HFFc6 (cell line): ENCODE data around the gene CELF4. TPM values are rescaled to one million over a fixed set of nuclear protein-coding genes. Genes with fewer than 3 reads are reported as not detected.
A peak's percentile ranks its signal among the peaks of the same experiment; 100 is the strongest.

Source experiments
- DNase-seq: peaks from one replicate; pipeline ENCODE4 v3.0.0-alpha.2; 2018
- H3K27ac Mint-ChIP-seq: 2 replicates; pipeline ENCODE4 v1.8.0; 2020; ENCODE audit warnings: mild to moderate bottlenecking, mixed read lengths
- H3K27me3 Mint-ChIP-seq: 2 replicates; pipeline ENCODE4 v1.8.0; 2021; ENCODE audit warnings: mild to moderate bottlenecking, moderate library complexity, mixed read lengths; ENCODE audit not compliant: insufficient read depth
- H3K36me3 Mint-ChIP-seq: 2 replicates; pipeline ENCODE4 v1.8.0; 2021; ENCODE audit warnings: low read depth, mixed read lengths
- H3K4me1 Mint-ChIP-seq: 2 replicates; pipeline ENCODE4 v1.8.0; 2020; ENCODE audit warnings: low read depth, mixed read lengths
- H3K4me3 Mint-ChIP-seq: 2 replicates; pipeline ENCODE4 v1.8.0; 2020; ENCODE audit warnings: mild to moderate bottlenecking, moderate library complexity, mixed read lengths
- H3K9me3 Mint-ChIP-seq: 2 replicates; pipeline ENCODE4 v1.8.0; 2020; ENCODE audit warnings: mild to moderate bottlenecking, mixed read lengths
- total RNA-seq, 6 experiments: library from RNA; stranded (reverse); fragmentation: NEBNext Ultra II Directional; extraction: Animal tissue kit (Norgen Biotek cat#: 25700); gene quantifications; 2 replicates in 1 of 6; 3 replicates in 5 of 6; pipeline ENCODE4 v1.2.3, GENCODE V29; 2021
- TF ChIP-seq, protein P1 (sequence below): fragments of 200-600 bp; sonication (generic); IDR thresholded peaks from 2 replicates; pipeline ENCODE4 v1.5.0; 2021; ENCODE audit warnings: antibody characterized with exemption, mild to moderate bottlenecking

The CELF4 gene
- total RNA-seq, 6 experiments from 2014 or later = not detected

DNA sequence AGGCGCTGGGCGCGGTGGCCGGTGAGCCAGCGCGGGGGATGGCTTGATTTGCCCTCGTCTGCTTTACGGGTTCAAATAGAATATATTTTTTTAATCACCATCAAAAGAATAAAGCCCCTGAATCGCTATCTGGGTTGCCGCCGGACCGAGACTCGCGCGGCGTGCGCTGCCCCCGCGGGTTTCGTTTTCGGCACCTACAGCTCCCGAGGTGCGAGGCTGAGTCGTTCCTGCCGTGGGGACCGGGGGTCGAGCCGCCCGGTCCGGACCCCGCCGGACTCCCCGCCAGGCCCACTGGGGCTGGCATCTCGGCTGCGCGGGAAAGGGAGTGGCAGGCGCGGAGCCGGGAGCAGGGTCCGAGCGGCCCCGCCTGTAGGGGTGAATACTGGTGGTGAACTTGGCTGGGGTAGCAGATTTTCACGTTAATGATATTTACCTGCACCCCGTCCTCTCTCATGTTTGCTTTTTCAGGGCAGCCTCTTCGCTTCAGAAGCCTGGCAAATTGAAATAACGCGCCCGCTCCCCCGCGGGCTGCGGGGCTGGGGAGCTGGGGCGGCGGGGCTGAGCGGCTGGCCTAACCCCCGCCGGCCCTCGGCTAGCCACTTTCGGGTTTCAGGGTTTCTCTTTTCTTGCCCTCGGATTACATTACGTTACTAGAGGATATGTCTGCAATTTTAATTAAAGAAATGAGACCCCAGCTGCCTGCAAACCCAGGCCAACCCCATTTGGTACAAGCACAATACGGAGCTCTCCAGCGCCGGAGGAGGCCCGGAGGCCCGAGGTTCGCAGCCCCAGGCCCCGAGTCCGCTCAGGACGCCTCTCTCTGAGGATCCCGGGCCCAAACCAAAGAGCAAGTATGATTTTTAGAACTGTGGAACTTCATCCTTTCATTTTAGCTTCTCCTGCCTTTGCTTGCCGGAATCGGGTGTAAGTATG is 1.7 kb upstream of the CELF4 start:
- Mint-ChIP-seq H3K4me1 (peaks cover 6% of the 10 kb centered on the region), H3K9me3 (no peaks in the 10 kb centered on the region; the same call in 1 of the 2 replicates), H3K4me3 (no peak overlapping the region), H3K27me3 (peaks cover 56% of the 10 kb centered on the region), H3K27ac (no peak overlapping the region), H3K36me3 (no peaks in the 10 kb centered on the region)
- TF ChIP-seq, protein P1, sequence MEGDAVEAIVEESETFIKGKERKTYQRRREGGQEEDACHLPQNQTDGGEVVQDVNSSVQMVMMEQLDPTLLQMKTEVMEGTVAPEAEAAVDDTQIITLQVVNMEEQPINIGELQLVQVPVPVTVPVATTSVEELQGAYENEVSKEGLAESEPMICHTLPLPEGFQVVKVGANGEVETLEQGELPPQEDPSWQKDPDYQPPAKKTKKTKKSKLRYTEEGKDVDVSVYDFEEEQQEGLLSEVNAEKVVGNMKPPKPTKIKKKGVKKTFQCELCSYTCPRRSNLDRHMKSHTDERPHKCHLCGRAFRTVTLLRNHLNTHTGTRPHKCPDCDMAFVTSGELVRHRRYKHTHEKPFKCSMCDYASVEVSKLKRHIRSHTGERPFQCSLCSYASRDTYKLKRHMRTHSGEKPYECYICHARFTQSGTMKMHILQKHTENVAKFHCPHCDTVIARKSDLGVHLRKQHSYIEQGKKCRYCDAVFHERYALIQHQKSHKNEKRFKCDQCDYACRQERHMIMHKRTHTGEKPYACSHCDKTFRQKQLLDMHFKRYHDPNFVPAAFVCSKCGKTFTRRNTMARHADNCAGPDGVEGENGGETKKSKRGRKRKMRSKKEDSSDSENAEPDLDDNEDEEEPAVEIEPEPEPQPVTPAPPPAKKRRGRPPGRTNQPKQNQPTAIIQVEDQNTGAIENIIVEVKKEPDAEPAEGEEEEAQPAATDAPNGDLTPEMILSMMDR = no peak
- no peak for DNase-seq

DNA sequence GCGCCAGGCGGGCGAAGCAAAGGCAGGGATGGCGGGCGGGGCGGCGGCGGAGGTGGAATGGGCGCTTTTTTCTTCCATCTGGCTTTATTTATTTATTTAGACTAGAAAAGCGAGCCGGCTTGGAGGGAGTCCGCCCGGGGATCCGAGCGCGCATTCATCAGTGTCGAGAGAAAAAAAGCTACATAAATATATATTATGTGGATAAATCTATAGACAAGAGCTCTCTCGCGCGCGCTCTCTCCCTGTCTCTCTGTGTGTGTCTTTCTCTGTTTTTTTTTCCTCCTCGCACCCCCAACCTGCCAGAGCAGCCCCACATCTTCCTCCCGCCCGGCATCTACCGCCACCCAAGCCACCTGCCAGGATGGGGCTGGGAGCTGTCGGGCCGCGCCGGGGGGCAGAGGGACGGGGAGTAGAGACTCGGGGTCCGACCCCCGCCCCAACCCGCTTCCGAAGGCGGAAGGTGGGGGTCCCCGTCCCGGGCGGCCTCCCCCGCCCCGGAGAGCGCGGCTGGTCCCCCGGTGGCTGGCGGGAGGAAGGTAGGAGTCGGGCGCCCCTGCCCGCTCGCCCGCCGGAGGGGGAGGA is 972 bp upstream of the CELF4 start:
- DNase-seq = no peak
- Mint-ChIP-seq H3K4me3 (peak overlapping the region; percentile 77), H3K27ac (no peak overlapping the region), H3K36me3 (no peaks in the 10 kb centered on the region), H3K27me3 (peaks cover 57% of the 10 kb centered on the region), H3K4me1 (peaks cover 6% of the 10 kb centered on the region), H3K9me3 (no peaks in the 10 kb centered on the region; the same call in 1 of the 2 replicates)
- TF ChIP-seq, protein P1 = no peak

DNA sequence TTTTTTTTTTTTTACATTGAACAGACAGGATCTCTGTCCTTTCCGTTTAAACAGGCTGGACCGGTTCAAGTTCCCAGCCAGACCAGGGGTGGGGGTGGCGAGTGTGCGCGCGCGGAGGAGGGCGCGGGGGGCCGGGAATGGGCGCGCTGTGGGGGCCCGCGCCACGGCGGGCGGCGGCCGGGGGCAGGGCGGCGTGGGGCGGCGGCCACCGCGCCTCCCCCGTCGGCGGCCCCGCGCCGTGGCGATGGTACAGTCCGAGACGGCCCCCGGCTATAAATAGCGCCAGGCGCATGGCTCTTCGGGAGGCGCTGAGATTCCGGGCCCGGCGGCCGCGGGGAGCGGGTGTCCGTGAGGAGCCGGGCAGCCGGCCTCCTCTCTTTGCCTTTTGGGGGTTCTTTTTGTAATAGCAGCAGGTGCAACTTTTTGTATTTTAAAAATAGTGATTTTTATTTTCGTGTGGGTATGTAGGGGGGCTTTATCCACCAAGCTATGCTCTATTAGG is 430 bp upstream of the CELF4 start:
- peaks cover 56% of the 10 kb centered on the region for H3K27me3 Mint-ChIP-seq
- peaks cover 6% of the 10 kb centered on the region for H3K4me1 Mint-ChIP-seq
- H3K36me3 Mint-ChIP-seq = no peaks in the 10 kb centered on the region
- no peaks in the 10 kb centered on the region; the same call in 1 of the 2 replicates for H3K9me3 Mint-ChIP-seq
- H3K4me3 Mint-ChIP-seq = peak overlapping the region; percentile 90
- DNase-seq = peak; percentile 22
- TF ChIP-seq, protein P1 = no peak
- H3K27ac Mint-ChIP-seq = no peak overlapping the region; the same call in 1 of the 2 replicates

DNA sequence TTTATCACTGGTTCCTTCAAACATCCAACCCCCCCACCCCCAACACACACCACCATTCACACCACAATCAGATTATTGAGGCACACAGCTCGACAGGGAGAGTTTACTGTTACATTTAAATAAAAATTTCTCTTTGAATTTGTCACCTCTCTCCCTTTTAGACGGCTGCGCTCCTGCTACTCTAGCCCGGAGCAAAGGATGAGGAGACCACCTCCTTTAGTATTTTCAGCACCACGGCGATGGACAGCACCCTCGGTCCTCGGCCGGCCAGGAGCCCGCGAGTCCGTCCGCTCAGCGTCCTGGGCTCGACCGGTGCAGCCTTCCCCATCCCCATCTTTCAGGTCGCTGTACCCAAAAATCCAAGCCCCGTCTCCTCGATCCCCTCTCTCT is 892 bp downstream of the CELF4 start:
- DNase-seq = no peak
- Mint-ChIP-seq H3K27ac (no peak overlapping the region), H3K36me3 (no peaks in the 10 kb centered on the region), H3K27me3 (peaks cover 47% of the 10 kb centered on the region), H3K4me1 (peaks cover 6% of the 10 kb centered on the region), H3K9me3 (no peaks in the 10 kb centered on the region; the same call in 1 of the 2 replicates), H3K4me3 (peak overlapping the region; percentile 90)
- TF ChIP-seq, protein P1 = no peak

DNA sequence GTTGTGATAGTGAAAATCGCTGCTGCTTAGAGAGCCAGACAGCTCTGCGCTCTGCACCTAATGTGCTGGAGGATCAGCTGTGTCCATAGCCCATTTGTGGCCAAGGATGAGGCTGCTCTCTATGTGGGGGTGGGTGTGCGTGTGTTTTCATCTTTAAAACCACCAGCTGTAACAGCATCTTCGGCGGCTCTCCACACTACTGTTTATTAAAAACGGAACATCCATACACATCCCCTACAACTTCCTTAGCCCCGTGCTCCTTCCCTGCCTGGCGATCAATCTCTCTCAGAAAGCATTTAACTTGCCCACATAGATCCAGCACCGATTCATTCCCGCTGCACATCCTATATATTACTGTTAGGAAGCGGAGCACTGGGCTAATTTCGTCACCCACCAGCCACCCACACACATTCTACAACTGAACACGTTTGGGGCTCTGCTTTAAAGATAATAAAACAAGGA is 1.6 kb downstream of the CELF4 start:
- TF ChIP-seq, protein P1 = no peak
- Mint-ChIP-seq H3K4me3 (no peak overlapping the region), H3K9me3 (no peaks in the 10 kb centered on the region; the same call in 1 of the 2 replicates), H3K36me3 (no peaks in the 10 kb centered on the region), H3K4me1 (peaks cover 6% of the 10 kb centered on the region), H3K27me3 (peaks cover 43% of the 10 kb centered on the region), H3K27ac (no peak overlapping the region)
- DNase-seq = no peak
